K562 (cell line): ENCODE measurements around the gene TPR. TPM values are rescaled to one million over a fixed set of nuclear protein-coding genes. Genes with fewer than 3 reads are reported as not detected.
A peak's percentile ranks its signal among the peaks of the same experiment; 100 is the strongest.

ENCODE experiments used
- DACH1 ChIP-seq: fragments of 450-650 bp; IDR thresholded peaks from 2 replicates; pipeline ENCODE4 v1.6.1; 2018; ENCODE audit not compliant: partially characterized antibody
- FOXP1 ChIP-seq: sonication (generic); formaldehyde crosslinking; IDR thresholded peaks from 2 replicates; pipeline ENCODE4 v1.8.0; 2022; ENCODE audit warnings: mild to moderate bottlenecking, missing genetic modification reagents
- NR2F6 ChIP-seq: fragments of 450-650 bp; formaldehyde crosslinking; IDR thresholded peaks from 2 replicates; pipeline ENCODE4 v1.4.0; 2020; ENCODE audit warnings: mild to moderate bottlenecking
- SIN3B ChIP-seq: fragments of 450-650 bp; IDR thresholded peaks from 2 replicates; pipeline ENCODE4 v1.6.1; 2017; ENCODE audit warnings: low read depth, mild to moderate bottlenecking, moderate library complexity
- U2AF1 ChIP-seq: fragments of 200-400 bp; formaldehyde crosslinking; optimal IDR thresholded peaks from 2 replicates; pipeline ENCODE3; 2017; ENCODE audit warnings: mild to moderate bottlenecking, low read depth, low read length, moderate library complexity
- polyA plus RNA-seq, 8 experiments: library from polyadenylated mRNA; depleted of rRNA in 4 of 8; stranded (reverse) in 5 of 8; unstranded in 3 of 8; fragments of >200 nt; fragmentation: Nextera tagmentation in 2 of 8; fragmentation: Illumina TruSeq in 1 of 8; extraction: Ambion mirVana in 2 of 8; extraction: Trizol in 1 of 8; gene quantifications; 2 replicates each; pipeline versions ENCODE4 v1.2.1 to v1.2.3, GENCODE V29; 2011 to 2014; ENCODE audit warnings: inconsistent platforms in 1 of 8, missing spikeins in 1 of 8
- total RNA-seq, 7 experiments: library from RNA; depleted of rRNA in 6 of 7; stranded (reverse); fragments of >200 nt in 6 of 7; fragmentation: Illumina TruSeq in 2 of 7; extraction: Trizol in 2 of 7; gene quantifications; 2 replicates each; pipeline versions ENCODE4 v1.2.1 to v1.2.3, GENCODE V29; 2011 to 2021; ENCODE audit warnings: low replicate concordance in 1 of 7
- TF ChIP-seq, protein P1 (sequence below): fragments of 450-650 bp; IDR thresholded peaks from 2 replicates; pipeline ENCODE4 v1.6.1; 2016; ENCODE audit warnings: mild to moderate bottlenecking, moderate library complexity
- TF ChIP-seq, protein P2 (sequence below): fragments of 250-450 bp; sonication (Bioruptor Pico); IDR thresholded peaks from 2 replicates; pipeline ENCODE4 v1.9.0; 2021; ENCODE audit warnings: mild to moderate bottlenecking, inconsistent platforms
- TF ChIP-seq, protein P3 (sequence below): fragments of 450-650 bp; IDR thresholded peaks from 2 replicates; pipeline ENCODE4 v1.6.1; 2017; ENCODE audit warnings: antibody characterized with exemption, mild to moderate bottlenecking

TPR gene
- total and polyA plus RNA-seq, 9 of the 15 experiments (the other 6 are each of a cell fraction or from before 2014, with no cell fraction given) = 48.5 to 167 (median 138) TPM

DNA sequence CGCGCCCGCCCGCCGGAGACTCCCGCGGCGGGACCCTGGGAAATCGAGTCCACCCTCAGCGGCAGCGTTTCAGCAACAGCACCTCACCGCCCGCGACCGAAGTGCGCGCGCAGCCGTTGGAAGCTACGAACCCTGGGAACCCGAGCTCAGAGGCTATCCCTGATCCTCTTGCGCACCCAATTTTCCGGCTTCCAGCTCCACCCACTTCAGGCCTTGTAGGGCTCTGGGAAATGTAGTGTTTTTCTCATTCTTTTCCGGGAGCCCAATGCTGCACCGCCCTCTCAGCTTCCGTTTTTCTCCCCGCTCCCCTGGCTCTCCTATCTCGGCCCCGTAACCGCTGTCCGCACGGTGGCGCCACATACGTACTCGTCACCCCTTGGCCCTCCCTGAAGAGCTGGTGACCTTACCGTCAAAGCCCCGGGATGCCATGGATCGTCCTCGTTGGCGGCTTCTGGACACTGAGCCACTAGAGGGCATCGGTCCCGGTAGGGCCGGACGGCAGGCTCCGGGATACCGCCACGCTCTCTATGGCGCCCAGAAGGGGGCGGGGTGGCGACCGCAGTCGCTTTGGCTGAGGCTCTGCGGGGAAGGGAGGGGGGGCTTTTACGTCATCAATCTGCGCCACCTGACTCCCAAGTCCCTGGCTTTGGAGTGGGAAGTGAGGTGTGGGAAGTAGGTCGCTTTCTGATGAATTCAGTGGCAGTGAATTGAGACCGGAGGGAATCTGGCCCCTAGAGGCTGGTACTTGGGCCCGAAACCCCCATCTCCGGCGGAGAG lies at the start of gene TPR, which contains the start of gene ODR4 (continued):
- TF ChIP-seq, protein P1, sequence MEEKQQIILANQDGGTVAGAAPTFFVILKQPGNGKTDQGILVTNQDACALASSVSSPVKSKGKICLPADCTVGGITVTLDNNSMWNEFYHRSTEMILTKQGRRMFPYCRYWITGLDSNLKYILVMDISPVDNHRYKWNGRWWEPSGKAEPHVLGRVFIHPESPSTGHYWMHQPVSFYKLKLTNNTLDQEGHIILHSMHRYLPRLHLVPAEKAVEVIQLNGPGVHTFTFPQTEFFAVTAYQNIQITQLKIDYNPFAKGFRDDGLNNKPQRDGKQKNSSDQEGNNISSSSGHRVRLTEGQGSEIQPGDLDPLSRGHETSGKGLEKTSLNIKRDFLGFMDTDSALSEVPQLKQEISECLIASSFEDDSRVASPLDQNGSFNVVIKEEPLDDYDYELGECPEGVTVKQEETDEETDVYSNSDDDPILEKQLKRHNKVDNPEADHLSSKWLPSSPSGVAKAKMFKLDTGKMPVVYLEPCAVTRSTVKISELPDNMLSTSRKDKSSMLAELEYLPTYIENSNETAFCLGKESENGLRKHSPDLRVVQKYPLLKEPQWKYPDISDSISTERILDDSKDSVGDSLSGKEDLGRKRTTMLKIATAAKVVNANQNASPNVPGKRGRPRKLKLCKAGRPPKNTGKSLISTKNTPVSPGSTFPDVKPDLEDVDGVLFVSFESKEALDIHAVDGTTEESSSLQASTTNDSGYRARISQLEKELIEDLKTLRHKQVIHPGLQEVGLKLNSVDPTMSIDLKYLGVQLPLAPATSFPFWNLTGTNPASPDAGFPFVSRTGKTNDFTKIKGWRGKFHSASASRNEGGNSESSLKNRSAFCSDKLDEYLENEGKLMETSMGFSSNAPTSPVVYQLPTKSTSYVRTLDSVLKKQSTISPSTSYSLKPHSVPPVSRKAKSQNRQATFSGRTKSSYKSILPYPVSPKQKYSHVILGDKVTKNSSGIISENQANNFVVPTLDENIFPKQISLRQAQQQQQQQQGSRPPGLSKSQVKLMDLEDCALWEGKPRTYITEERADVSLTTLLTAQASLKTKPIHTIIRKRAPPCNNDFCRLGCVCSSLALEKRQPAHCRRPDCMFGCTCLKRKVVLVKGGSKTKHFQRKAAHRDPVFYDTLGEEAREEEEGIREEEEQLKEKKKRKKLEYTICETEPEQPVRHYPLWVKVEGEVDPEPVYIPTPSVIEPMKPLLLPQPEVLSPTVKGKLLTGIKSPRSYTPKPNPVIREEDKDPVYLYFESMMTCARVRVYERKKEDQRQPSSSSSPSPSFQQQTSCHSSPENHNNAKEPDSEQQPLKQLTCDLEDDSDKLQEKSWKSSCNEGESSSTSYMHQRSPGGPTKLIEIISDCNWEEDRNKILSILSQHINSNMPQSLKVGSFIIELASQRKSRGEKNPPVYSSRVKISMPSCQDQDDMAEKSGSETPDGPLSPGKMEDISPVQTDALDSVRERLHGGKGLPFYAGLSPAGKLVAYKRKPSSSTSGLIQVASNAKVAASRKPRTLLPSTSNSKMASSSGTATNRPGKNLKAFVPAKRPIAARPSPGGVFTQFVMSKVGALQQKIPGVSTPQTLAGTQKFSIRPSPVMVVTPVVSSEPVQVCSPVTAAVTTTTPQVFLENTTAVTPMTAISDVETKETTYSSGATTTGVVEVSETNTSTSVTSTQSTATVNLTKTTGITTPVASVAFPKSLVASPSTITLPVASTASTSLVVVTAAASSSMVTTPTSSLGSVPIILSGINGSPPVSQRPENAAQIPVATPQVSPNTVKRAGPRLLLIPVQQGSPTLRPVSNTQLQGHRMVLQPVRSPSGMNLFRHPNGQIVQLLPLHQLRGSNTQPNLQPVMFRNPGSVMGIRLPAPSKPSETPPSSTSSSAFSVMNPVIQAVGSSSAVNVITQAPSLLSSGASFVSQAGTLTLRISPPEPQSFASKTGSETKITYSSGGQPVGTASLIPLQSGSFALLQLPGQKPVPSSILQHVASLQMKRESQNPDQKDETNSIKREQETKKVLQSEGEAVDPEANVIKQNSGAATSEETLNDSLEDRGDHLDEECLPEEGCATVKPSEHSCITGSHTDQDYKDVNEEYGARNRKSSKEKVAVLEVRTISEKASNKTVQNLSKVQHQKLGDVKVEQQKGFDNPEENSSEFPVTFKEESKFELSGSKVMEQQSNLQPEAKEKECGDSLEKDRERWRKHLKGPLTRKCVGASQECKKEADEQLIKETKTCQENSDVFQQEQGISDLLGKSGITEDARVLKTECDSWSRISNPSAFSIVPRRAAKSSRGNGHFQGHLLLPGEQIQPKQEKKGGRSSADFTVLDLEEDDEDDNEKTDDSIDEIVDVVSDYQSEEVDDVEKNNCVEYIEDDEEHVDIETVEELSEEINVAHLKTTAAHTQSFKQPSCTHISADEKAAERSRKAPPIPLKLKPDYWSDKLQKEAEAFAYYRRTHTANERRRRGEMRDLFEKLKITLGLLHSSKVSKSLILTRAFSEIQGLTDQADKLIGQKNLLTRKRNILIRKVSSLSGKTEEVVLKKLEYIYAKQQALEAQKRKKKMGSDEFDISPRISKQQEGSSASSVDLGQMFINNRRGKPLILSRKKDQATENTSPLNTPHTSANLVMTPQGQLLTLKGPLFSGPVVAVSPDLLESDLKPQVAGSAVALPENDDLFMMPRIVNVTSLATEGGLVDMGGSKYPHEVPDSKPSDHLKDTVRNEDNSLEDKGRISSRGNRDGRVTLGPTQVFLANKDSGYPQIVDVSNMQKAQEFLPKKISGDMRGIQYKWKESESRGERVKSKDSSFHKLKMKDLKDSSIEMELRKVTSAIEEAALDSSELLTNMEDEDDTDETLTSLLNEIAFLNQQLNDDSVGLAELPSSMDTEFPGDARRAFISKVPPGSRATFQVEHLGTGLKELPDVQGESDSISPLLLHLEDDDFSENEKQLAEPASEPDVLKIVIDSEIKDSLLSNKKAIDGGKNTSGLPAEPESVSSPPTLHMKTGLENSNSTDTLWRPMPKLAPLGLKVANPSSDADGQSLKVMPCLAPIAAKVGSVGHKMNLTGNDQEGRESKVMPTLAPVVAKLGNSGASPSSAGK = no peak; the same call in 1 of the 2 replicates
- TF ChIP-seq, protein P2, sequence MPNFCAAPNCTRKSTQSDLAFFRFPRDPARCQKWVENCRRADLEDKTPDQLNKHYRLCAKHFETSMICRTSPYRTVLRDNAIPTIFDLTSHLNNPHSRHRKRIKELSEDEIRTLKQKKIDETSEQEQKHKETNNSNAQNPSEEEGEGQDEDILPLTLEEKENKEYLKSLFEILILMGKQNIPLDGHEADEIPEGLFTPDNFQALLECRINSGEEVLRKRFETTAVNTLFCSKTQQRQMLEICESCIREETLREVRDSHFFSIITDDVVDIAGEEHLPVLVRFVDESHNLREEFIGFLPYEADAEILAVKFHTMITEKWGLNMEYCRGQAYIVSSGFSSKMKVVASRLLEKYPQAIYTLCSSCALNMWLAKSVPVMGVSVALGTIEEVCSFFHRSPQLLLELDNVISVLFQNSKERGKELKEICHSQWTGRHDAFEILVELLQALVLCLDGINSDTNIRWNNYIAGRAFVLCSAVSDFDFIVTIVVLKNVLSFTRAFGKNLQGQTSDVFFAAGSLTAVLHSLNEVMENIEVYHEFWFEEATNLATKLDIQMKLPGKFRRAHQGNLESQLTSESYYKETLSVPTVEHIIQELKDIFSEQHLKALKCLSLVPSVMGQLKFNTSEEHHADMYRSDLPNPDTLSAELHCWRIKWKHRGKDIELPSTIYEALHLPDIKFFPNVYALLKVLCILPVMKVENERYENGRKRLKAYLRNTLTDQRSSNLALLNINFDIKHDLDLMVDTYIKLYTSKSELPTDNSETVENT = 0 out of 2 replicates have a peak, but pooled peaks have one; percentile 5
- TF ChIP-seq DACH1 (peak; percentile 44), FOXP1 (CRISPR knock-in tag) (no peak; the same call in 1 of the 2 replicates), NR2F6 (no peak), SIN3B (peak; percentile 80), U2AF1 (no peak)
- TF ChIP-seq, protein P3, sequence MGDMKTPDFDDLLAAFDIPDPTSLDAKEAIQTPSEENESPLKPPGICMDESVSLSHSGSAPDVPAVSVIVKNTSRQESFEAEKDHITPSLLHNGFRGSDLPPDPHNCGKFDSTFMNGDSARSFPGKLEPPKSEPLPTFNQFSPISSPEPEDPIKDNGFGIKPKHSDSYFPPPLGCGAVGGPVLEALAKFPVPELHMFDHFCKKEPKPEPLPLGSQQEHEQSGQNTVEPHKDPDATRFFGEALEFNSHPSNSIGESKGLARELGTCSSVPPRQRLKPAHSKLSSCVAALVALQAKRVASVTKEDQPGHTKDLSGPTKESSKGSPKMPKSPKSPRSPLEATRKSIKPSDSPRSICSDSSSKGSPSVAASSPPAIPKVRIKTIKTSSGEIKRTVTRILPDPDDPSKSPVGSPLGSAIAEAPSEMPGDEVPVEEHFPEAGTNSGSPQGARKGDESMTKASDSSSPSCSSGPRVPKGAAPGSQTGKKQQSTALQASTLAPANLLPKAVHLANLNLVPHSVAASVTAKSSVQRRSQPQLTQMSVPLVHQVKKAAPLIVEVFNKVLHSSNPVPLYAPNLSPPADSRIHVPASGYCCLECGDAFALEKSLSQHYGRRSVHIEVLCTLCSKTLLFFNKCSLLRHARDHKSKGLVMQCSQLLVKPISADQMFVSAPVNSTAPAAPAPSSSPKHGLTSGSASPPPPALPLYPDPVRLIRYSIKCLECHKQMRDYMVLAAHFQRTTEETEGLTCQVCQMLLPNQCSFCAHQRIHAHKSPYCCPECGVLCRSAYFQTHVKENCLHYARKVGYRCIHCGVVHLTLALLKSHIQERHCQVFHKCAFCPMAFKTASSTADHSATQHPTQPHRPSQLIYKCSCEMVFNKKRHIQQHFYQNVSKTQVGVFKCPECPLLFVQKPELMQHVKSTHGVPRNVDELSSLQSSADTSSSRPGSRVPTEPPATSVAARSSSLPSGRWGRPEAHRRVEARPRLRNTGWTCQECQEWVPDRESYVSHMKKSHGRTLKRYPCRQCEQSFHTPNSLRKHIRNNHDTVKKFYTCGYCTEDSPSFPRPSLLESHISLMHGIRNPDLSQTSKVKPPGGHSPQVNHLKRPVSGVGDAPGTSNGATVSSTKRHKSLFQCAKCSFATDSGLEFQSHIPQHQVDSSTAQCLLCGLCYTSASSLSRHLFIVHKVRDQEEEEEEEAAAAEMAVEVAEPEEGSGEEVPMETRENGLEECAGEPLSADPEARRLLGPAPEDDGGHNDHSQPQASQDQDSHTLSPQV = peak; percentile 40; the same call in 1 of the 2 replicates
